HL-60 (cell line): Measurements from ENCODE around the gene PADI6.

Experiments
- DNase-seq, 2 experiments: peaks; one replicate each; pipeline ENCODE4 v3.0.0-alpha.2; 2010 to 2020; ENCODE audit warnings: low read depth in 1 of 2, low spot score in 1 of 2
- H3K27ac ChIP-seq: fragments of 250-450 bp; sonication (Bioruptor Pico); replicated peaks from 2 replicates; pipeline ENCODE4 v1.5.1; 2020; ENCODE audit warnings: mild to moderate bottlenecking, moderate library complexity
- H3K27me3 ChIP-seq: fragments of 250-450 bp; sonication (Bioruptor Pico); 2 replicates; pipeline ENCODE4 v1.5.1; 2021; ENCODE audit warnings: mild to moderate bottlenecking, moderate library complexity; ENCODE audit not compliant: insufficient read depth, poor library complexity, severe bottlenecking
- H3K4me3 ChIP-seq: replicated peaks from 2 replicates; pipeline ENCODE4 v1.5.1; 2011; ENCODE audit warnings: mild to moderate bottlenecking, control low read depth, low read length; ENCODE audit not compliant: insufficient read depth
- CTCF ChIP-seq: IDR thresholded peaks from one replicate; pipeline ENCODE4 v1.5.1; 2011; ENCODE audit warnings: low read length, control low read depth, inconsistent platforms; ENCODE audit not compliant: insufficient read depth
- GABPA ChIP-seq: IDR thresholded peaks from 2 replicates; pipeline ENCODE4 v1.6.1; 2012; ENCODE audit warnings: low read depth
- POLR2AphosphoS5 ChIP-seq: IDR thresholded peaks from 2 replicates; pipeline ENCODE4 v1.6.1; 2012; ENCODE audit warnings: low read depth
- REST ChIP-seq: IDR thresholded peaks from 2 replicates; pipeline ENCODE4 v1.6.1; 2012; ENCODE audit warnings: low read depth; ENCODE audit not compliant: insufficient replicate concordance
- SPI1 ChIP-seq: IDR thresholded peaks from 2 replicates; pipeline ENCODE4 v1.6.1; 2012; ENCODE audit warnings: low read depth, mild to moderate bottlenecking, borderline replicate concordance

PADI6 gene

GRCh38 chr1:17355898-17356297 is 16.1 kb upstream of the PADI6 start:
- Histone ChIP-seq H3K27ac (no peak overlapping the region), H3K27me3 (no peaks in the 10 kb centered on the region), H3K4me3 (no peak overlapping the region)
- DNase-seq = no peak
- TF ChIP-seq CTCF (no peak), SPI1 (no peak), REST (no peak), POLR2AphosphoS5 (no peak), GABPA (no peak)

GRCh38 chr1:17356387-17357026 is 15.5 kb upstream of the PADI6 start:
- TF ChIP-seq SPI1 (no peak), POLR2AphosphoS5 (no peak), GABPA (no peak), REST (no peak), CTCF (no peak)
- H3K27ac ChIP-seq = no peak overlapping the region
- no peak for DNase-seq
- no peak overlapping the region for H3K4me3 ChIP-seq
- no peaks in the 10 kb centered on the region for H3K27me3 ChIP-seq

GRCh38 chr1:17358557-17358956 is 13.4 kb upstream of the PADI6 start:
- no peak for TF ChIP-seq CTCF
- TF ChIP-seq REST = no peak
- TF ChIP-seq GABPA = no peak
- no peak for TF ChIP-seq POLR2AphosphoS5
- no peak for TF ChIP-seq SPI1
- H3K4me3 ChIP-seq = no peak overlapping the region
- no peak overlapping the region for H3K27ac ChIP-seq
- no peak for DNase-seq
- no peaks in the 10 kb centered on the region for H3K27me3 ChIP-seq
